IMR-90 (cell line): ENCODE results near the gene CDH2. TPM values are rescaled to one million over a fixed set of nuclear protein-coding genes. Genes with fewer than 3 reads are reported as not detected.

ENCODE experiments used
- ATAC-seq: fragments of 200-7000 bp; cut with Tn5 transposase; 2 replicates; pipeline ENCODE4 v1.9.1; 2020; ENCODE audit warnings: low read depth, mild to moderate bottlenecking, moderate library complexity
- BruUV-seq: library from RNA; stranded (reverse); fragments of 400-500 nt; replicated peaks from 2 replicates; lab custom pipeline; 2021; lab: Mats Ljungman, UMichigan
- CTCF ChIA-PET: fragments of 300-600 bp; formaldehyde crosslinking; extraction: SDS; loops from one replicate; lab custom pipeline; 2021; ENCODE audit warnings: antibody characterized with exemption; lab: Yijun Ruan, JAX
- POLR2A ChIA-PET: fragments of 300-600 bp; sonication (Branson Sonifier 250); formaldehyde crosslinking; loops from one replicate; lab custom pipeline; 2022; ENCODE audit warnings: antibody characterized with exemption; ENCODE audit not compliant: unreplicated experiment; lab: Charles Lee
- DNase-seq: peaks from one replicate; pipeline ENCODE4 v3.0.0; 2013
- H2AFZ ChIP-seq: replicated peaks from 2 replicates; pipeline ENCODE3; 2013; ENCODE audit warnings: low read length, mild to moderate bottlenecking; ENCODE audit not compliant: poor library complexity
- H2AK5ac ChIP-seq: 2 replicates; pipeline ENCODE4 v1.6.1; 2013; ENCODE audit warnings: low read depth, low read length, inconsistent platforms
- H2AK9ac ChIP-seq: replicated peaks from 2 replicates; pipeline ENCODE3; 2013; ENCODE audit warnings: mild to moderate bottlenecking, low read depth, low read length, moderate library complexity; ENCODE audit not compliant: poor library complexity
- H2BK120ac ChIP-seq: 2 replicates; pipeline ENCODE4 v1.6.1; 2013; ENCODE audit warnings: low read depth, low read length, inconsistent platforms
- H2BK15ac ChIP-seq: 3 replicates; pipeline ENCODE4 v1.6.1; 2013; ENCODE audit warnings: low read depth, low read length, inconsistent platforms
- H2BK20ac ChIP-seq: 2 replicates; pipeline ENCODE4 v1.6.1; 2013; ENCODE audit warnings: low read depth, mild to moderate bottlenecking, inconsistent platforms, low read length, moderate library complexity
- H2BK5ac ChIP-seq: 2 replicates; pipeline ENCODE4 v1.6.1; 2013; ENCODE audit warnings: mild to moderate bottlenecking, low read depth, low read length, inconsistent platforms; ENCODE audit not compliant: poor library complexity, severe bottlenecking
- H3K14ac ChIP-seq: replicated peaks from 2 replicates; pipeline ENCODE4 v1.6.1; 2013; ENCODE audit warnings: low read depth, low read length, inconsistent platforms
- H3K18ac ChIP-seq: 2 replicates; pipeline ENCODE4 v1.6.1; 2013; ENCODE audit warnings: low read depth, low read length, control low read depth
- H3K23ac ChIP-seq: 2 replicates; pipeline ENCODE4 v1.6.1; 2013; ENCODE audit warnings: low read depth, low read length, inconsistent platforms
- H3K27ac ChIP-seq: 2 replicates; pipeline ENCODE4 v1.5.1; 2013; ENCODE audit warnings: mild to moderate bottlenecking, control low read depth, low read length; ENCODE audit not compliant: insufficient read depth
- H3K27me3 ChIP-seq: 2 replicates; pipeline ENCODE4 v1.6.1; 2013; ENCODE audit warnings: low read length; ENCODE audit not compliant: control insufficient read depth, insufficient read depth
- H3K36me3 ChIP-seq: 2 replicates; pipeline ENCODE4 v1.6.1; 2013; ENCODE audit warnings: low read length, mixed read lengths; ENCODE audit not compliant: control insufficient read depth, insufficient read depth
- H3K4ac ChIP-seq: 2 replicates; pipeline ENCODE4 v1.6.1; 2013; ENCODE audit warnings: low read depth, low read length, inconsistent platforms
- H3K4me1 ChIP-seq: 2 replicates; pipeline ENCODE4 v1.6.1; 2013; ENCODE audit warnings: low read length, mixed read lengths; ENCODE audit not compliant: control insufficient read depth, insufficient read depth
- H3K4me2 ChIP-seq: 2 replicates; pipeline ENCODE4 v1.6.1; 2013; ENCODE audit warnings: low read depth, mild to moderate bottlenecking, control low read depth, low read length, moderate library complexity
- H3K4me3 ChIP-seq: 2 replicates; pipeline ENCODE4 v1.5.1; 2013; ENCODE audit warnings: low read depth, mild to moderate bottlenecking, control low read depth, low read length, moderate library complexity; ENCODE audit not compliant: insufficient read depth
- H3K56ac ChIP-seq: 2 replicates; pipeline ENCODE4 v1.6.1; 2013; ENCODE audit warnings: low read length, inconsistent platforms; ENCODE audit not compliant: insufficient read depth; ENCODE audit errors: extremely low read depth
- H3K79me1 ChIP-seq, 2 experiments: 2 replicates each; pipeline ENCODE4 v1.6.1; 2013; ENCODE audit warnings: low read length in 2 of 2, inconsistent platforms in 1 of 2, low read depth in 1 of 2
- H3K9ac ChIP-seq: 2 replicates; pipeline ENCODE4 v1.6.1; 2013; ENCODE audit warnings: low read depth, low read length, control low read depth
- H3K9me1 ChIP-seq: 2 replicates; pipeline ENCODE4 v1.6.1; 2013; ENCODE audit warnings: low read length, inconsistent platforms; ENCODE audit not compliant: insufficient read depth
- H3K9me3 ChIP-seq: 2 replicates; pipeline ENCODE4 v1.6.1; 2013; ENCODE audit warnings: low read length; ENCODE audit not compliant: control insufficient read depth, insufficient read depth
- H4K20me1 ChIP-seq: 2 replicates; pipeline ENCODE4 v1.6.1; 2013; ENCODE audit warnings: low read length, inconsistent platforms; ENCODE audit not compliant: insufficient read depth
- H4K5ac ChIP-seq: 2 replicates; pipeline ENCODE4 v1.6.1; 2013; ENCODE audit warnings: mild to moderate bottlenecking, low read depth, low read length, control low read depth
- H4K8ac ChIP-seq, 2 experiments: 2 replicates each; pipeline ENCODE4 v1.6.1; 2013; ENCODE audit warnings: low read depth in 2 of 2, low read length in 2 of 2, control low read depth in 1 of 2, inconsistent platforms in 1 of 2
- H4K91ac ChIP-seq: 2 replicates; pipeline ENCODE4 v1.6.1; 2013; ENCODE audit warnings: low read depth, low read length, inconsistent platforms; ENCODE audit not compliant: insufficient read depth
- BHLHE40 ChIP-seq: fragments of 150-350 bp; IDR thresholded peaks from 2 replicates; pipeline ENCODE4 v1.6.1; 2016; ENCODE audit warnings: mild to moderate bottlenecking, low read depth, low read length
- CEBPB ChIP-seq: IDR thresholded peaks from 2 replicates; pipeline ENCODE4 v1.6.1; 2012; ENCODE audit warnings: low read depth, low read length, improper control_type of control experiment
- CHD1 ChIP-seq: IDR thresholded peaks from 2 replicates; pipeline ENCODE4 v1.6.1; 2012; ENCODE audit warnings: low read depth, low read length, improper control_type of control experiment
- ELK1 ChIP-seq: fragments of 150-350 bp; IDR thresholded peaks from 2 replicates; pipeline ENCODE4 v1.6.1; 2016; ENCODE audit warnings: low read depth, mild to moderate bottlenecking, low read length, moderate library complexity, borderline replicate concordance
- FOS ChIP-seq: fragments of 150-350 bp; IDR thresholded peaks from 2 replicates; pipeline ENCODE4 v1.6.1; 2016; ENCODE audit warnings: low read depth, low read length
- MAFK ChIP-seq: IDR thresholded peaks from 2 replicates; pipeline ENCODE4 v1.6.1; 2012; ENCODE audit warnings: low read depth, low read length, improper control_type of control experiment
- MAZ ChIP-seq: IDR thresholded peaks from 2 replicates; pipeline ENCODE4 v1.6.1; 2012; ENCODE audit warnings: low read depth, mild to moderate bottlenecking, low read length, improper control_type of control experiment, moderate library complexity, borderline replicate concordance
- MXI1 ChIP-seq: IDR thresholded peaks from 2 replicates; pipeline ENCODE4 v1.6.1; 2012; ENCODE audit warnings: low read depth, mild to moderate bottlenecking, low read length, moderate library complexity, borderline replicate concordance
- NFE2L2 ChIP-seq: fragments of 150-350 bp; IDR thresholded peaks from 2 replicates; pipeline ENCODE4 v1.6.1; 2016; ENCODE audit warnings: low read depth, mild to moderate bottlenecking, low read length
- POLR2A ChIP-seq: IDR thresholded peaks from 2 replicates; pipeline ENCODE4 v1.6.1; 2012; ENCODE audit warnings: mild to moderate bottlenecking, low read depth, low read length
- RAD21 ChIP-seq: IDR thresholded peaks from 2 replicates; pipeline ENCODE4 v1.6.1; 2012; ENCODE audit warnings: low read length, improper control_type of control experiment
- RCOR1 ChIP-seq: IDR thresholded peaks from 2 replicates; pipeline ENCODE4 v1.6.1; 2012; ENCODE audit warnings: mild to moderate bottlenecking, low read length, improper control_type of control experiment; ENCODE audit not compliant: insufficient replicate concordance
- RFX5 ChIP-seq: IDR thresholded peaks from 2 replicates; pipeline ENCODE4 v1.8.0; 2012; ENCODE audit warnings: low read depth, mild to moderate bottlenecking, low read length, moderate library complexity
- SMC3 ChIP-seq: fragments of 150-350 bp; IDR thresholded peaks from 2 replicates; pipeline ENCODE4 v1.6.1; 2016; ENCODE audit warnings: low read depth, mild to moderate bottlenecking, antibody characterized with exemption, low read length, moderate library complexity
- USF2 ChIP-seq: fragments of 150-350 bp; IDR thresholded peaks from 2 replicates; pipeline ENCODE4 v1.6.1; 2017; ENCODE audit warnings: mild to moderate bottlenecking, antibody characterized with exemption, low read length, low read depth
- dilution Hi-C: fragments of 300-500 bp; cut with HindIII; formaldehyde crosslinking; loops from one replicate; pipeline ENCODE4 v1.14.3; 2018; ENCODE audit warnings: low sequenced_read_pairs; ENCODE audit not compliant: unreplicated experiment
- in situ Hi-C: fragments of 300-500 bp; cut with MboI; formaldehyde crosslinking; loops from 3 replicates; pipeline ENCODE4 v1.14.3; 2019; ENCODE audit warnings: low sequenced_read_pairs, inconsistent platforms, mixed read lengths
- intact Hi-C: fragments of 100-400 bp; cut with micrococcal nuclease; formaldehyde crosslinking; loops from 2 replicates; pipeline ENCODE4 v1.10.0; 2022
- polyA plus RNA-seq, 3 experiments: library from polyadenylated mRNA; depleted of rRNA; stranded (reverse); fragments of >200 nt; gene quantifications; 2 replicates each; pipeline ENCODE4 v1.2.3, GENCODE V29; 2012; ENCODE audit warnings: low replicate concordance in 1 of 3
- total RNA-seq: library from RNA; depleted of rRNA; stranded (reverse); fragments of >200 nt; gene quantifications from 2 replicates; pipeline ENCODE4 v1.2.3, GENCODE V29; 2012
- TF ChIP-seq, protein P1 (sequence below): conservative IDR thresholded peaks from 2 replicates; pipeline ENCODE4 v1.5.1; 2012; ENCODE audit warnings: mild to moderate bottlenecking, low read depth, low read length, improper control_type of control experiment

Gene CDH2
- total and polyA plus RNA-seq, 2 of the 4 experiments (the other 2 are of a cell fraction) = 55.6 to 111 TPM

DNA sequence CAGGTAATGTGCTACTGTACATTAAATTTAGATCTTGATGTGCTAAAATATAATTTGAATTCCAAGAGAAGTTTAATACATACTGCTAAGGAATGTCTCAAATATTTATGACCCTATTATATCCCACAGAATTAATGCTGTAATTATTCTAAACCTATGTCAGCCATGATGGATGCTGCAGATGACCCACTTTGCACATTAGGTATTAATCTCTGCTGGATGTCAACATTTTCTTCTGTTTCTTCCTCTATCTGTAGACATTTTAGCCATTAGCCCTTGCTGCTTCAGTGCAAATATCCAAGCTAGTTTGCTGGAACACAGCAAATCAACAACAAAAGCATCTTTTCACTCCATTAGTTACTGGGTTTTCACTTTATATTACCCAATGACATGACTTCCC, 164.6 kb downstream of the CDH2 start:
- no peaks in the 10 kb centered on the region for H3K9me3 ChIP-seq
- CTCF ChIA-PET = no interaction called here
- H4K8ac ChIP-seq = no peak overlapping the region
- no peak overlapping the region for H2BK15ac ChIP-seq
- dilution Hi-C loops (no loop called here), intact Hi-C loops (loop anchor here (2.0 to 10.0 kb wide), 4 partner anchors 100 to 408 kb away; partner anchors contain the start of gene CDH2), in situ Hi-C loops (loop anchor here (10.0 kb wide), 1 partner anchor 172 kb away; no protein-coding TSS in a partner anchor)
- H3K4me3 ChIP-seq = no peak overlapping the region
- H3K9me1 ChIP-seq = no peaks in the 10 kb centered on the region
- H3K36me3 ChIP-seq = peaks cover 1% of the 10 kb centered on the region; the same call in 1 of the 2 replicates
- no peaks in the 10 kb centered on the region for H3K27me3 ChIP-seq
- no peak overlapping the region for H3K27ac ChIP-seq
- no peak overlapping the region for H3K9ac ChIP-seq
- H3K14ac ChIP-seq = no peak overlapping the region
- H3K79me1 ChIP-seq = peaks cover 4 to 5% of the 10 kb centered on the region in 2 experiments; a peak in 3 of 4 replicates
- DNase-seq (no peak), ATAC-seq (no peak)
- no peak overlapping the region for H4K91ac ChIP-seq
- no peak overlapping the region for H3K18ac ChIP-seq
- no peaks in the 10 kb centered on the region for H4K20me1 ChIP-seq
- H2BK120ac ChIP-seq = no peak overlapping the region
- no peak overlapping the region for H3K4me2 ChIP-seq
- no peak overlapping the region for H3K56ac ChIP-seq
- no peak overlapping the region for H2AK5ac ChIP-seq
- POLR2A ChIA-PET = no interaction called here
- H3K23ac ChIP-seq = no peak overlapping the region
- H2BK5ac ChIP-seq = no peak overlapping the region
- no peak overlapping the region for H3K4ac ChIP-seq
- TF ChIP-seq POLR2A (no peak), CHD1 (no peak), SMC3 (no peak), NFE2L2 (no peak), CEBPB (no peak), BHLHE40 (no peak), RFX5 (no peak), MAFK (no peak), FOS (no peak), ELK1 (no peak), MAZ (no peak), RCOR1 (no peak), MXI1 (no peak), USF2 (no peak), RAD21 (no peak)
- TF ChIP-seq, protein P1, sequence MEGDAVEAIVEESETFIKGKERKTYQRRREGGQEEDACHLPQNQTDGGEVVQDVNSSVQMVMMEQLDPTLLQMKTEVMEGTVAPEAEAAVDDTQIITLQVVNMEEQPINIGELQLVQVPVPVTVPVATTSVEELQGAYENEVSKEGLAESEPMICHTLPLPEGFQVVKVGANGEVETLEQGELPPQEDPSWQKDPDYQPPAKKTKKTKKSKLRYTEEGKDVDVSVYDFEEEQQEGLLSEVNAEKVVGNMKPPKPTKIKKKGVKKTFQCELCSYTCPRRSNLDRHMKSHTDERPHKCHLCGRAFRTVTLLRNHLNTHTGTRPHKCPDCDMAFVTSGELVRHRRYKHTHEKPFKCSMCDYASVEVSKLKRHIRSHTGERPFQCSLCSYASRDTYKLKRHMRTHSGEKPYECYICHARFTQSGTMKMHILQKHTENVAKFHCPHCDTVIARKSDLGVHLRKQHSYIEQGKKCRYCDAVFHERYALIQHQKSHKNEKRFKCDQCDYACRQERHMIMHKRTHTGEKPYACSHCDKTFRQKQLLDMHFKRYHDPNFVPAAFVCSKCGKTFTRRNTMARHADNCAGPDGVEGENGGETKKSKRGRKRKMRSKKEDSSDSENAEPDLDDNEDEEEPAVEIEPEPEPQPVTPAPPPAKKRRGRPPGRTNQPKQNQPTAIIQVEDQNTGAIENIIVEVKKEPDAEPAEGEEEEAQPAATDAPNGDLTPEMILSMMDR = no peak
- peaks cover 4% of the 10 kb centered on the region; the same call in 1 of the 2 replicates for H3K4me1 ChIP-seq
- no peak overlapping the region for H4K5ac ChIP-seq
- H2AK9ac ChIP-seq = no peak overlapping the region
- no peak overlapping the region for H2BK20ac ChIP-seq
- BruUV-seq = no TSS peak
- no peak overlapping the region for H2AFZ ChIP-seq
